ENCODE results near the gene TP63.
A peak's percentile ranks its signal among the peaks of the same experiment; 100 is the strongest.

TP63 gene

DNA sequence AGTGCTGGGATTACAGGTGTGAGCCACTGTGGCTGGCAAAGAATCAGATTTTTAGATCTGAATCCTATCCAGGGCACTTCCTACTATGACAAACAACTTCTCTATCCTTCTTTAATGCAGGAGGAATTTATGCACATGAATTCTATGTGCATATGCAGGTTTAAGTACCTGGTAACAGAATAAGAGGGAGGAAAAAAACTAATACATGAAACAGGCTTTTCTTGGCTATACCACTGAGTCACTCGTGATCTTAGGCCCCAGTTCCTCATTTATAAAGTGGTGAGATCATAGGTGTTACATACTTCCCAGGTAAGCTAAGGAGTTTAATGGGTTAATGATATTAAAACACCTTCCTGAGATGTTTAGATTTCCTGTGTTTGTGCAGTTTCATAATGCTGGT is 108.2 kb downstream of the TP63 start:
- no CpG with 5 or more reads among the region's 1 CpG for WGBS (ENCODE audit: extremely low coverage, insufficient coverage, insufficient read length)
- Histone ChIP-seq H2AK5ac (ENCODE audit: low read length) (no peak overlapping the region), H2BK5ac (ENCODE audit: low read depth, low read length, poor library complexity) (no peak overlapping the region), H2BK12ac (ENCODE audit: low read length) (no peak overlapping the region), H3K23ac (ENCODE audit: low read length) (no peak overlapping the region), H2AFZ (ENCODE audit: insufficient read depth, low read length, poor library complexity) (no peak overlapping the region), H2BK120ac (ENCODE audit: insufficient read depth, low read length, poor library complexity) (no peak overlapping the region), H3K14ac (ENCODE audit: low read length) (no peak overlapping the region), H3K79me1 (ENCODE audit: low read length) (no peaks in the 10 kb centered on the region), H3K4me3 (ENCODE audit: low read depth, low read length) (no peak overlapping the region), H3K9me3 (ENCODE audit: insufficient read depth, low read depth, low read length) (no peaks in the 10 kb centered on the region), H4K91ac (ENCODE audit: low read depth, low read length) (no peak overlapping the region), H3K4ac (ENCODE audit: low read depth, low read length) (no peak overlapping the region), H4K12ac (ENCODE audit: low read depth, low read length) (no peak overlapping the region), H3K4me1 (ENCODE audit: control insufficient read depth in 1 of 2, insufficient read depth in 2 of 2, low read length in 2 of 2) (no peaks in the 10 kb centered on the region), H3K36me3 (ENCODE audit: control insufficient read depth in 1 of 2, insufficient read depth in 2 of 2, low read length in 2 of 2) (no peaks in the 10 kb centered on the region), H3K9ac (ENCODE audit: low read length) (no peak overlapping the region), H4K8ac (ENCODE audit: low read depth, low read length) (no peak overlapping the region), H3K27ac (ENCODE audit: low read depth, low read length) (no peak overlapping the region), H3K4me2 (ENCODE audit: low read length) (no peak overlapping the region), H3K27me3 (ENCODE audit: insufficient read depth, low read length) (no peaks in the 10 kb centered on the region), H3K18ac (ENCODE audit: low read length) (no peak overlapping the region), H3K79me2 (ENCODE audit: control insufficient read depth, insufficient read depth, low read length, poor library complexity) (no peaks in the 10 kb centered on the region)
- no peak for DNase-seq

DNA sequence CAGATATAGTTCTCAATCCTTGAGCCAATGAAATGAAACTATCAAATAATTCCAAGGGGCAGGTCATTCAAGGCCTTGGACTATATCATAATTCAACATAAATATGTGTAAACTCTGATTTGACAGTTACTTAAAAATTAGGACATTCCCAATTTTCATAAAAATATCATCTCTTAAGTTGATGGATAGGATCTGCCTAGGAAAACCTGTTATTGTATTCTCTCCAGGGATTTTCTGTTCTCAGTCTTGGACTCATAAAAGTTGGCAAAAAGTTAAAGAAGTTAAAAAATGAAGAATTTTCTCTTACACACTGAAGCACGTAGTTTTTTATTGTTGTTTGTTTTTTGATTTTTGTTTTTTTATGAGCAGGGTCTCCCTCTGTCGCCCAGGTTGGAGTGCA is 109.0 kb downstream of the TP63 start:
- no peaks in the 10 kb centered on the region for H3K36me3 ChIP-seq (ENCODE audit: control insufficient read depth in 1 of 2, insufficient read depth in 2 of 2, low read length in 2 of 2)

DNA sequence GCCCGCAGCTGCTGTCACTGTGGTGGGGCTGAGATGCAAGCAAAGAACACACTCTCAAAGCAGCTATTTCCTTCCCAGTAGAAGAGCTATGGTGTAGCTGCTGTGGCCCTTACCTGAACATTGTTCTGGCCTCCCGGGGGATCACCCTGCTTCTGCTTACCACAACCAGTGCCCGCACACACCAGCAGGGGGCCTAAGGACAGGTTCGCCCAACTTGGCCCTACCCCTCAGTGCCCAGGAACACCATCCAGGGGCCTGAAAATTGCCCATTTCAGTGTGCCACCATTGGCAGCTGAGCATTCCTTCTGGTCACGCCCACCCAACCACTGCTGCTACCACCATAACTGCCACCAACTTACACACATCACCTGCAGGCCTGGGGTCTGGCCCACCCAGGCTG is 113.0 kb downstream of the TP63 start:
- Histone ChIP-seq H3K4ac (ENCODE audit: low read depth, low read length) (no peak overlapping the region), H3K23ac (ENCODE audit: low read length) (no peak overlapping the region), H3K18ac (ENCODE audit: low read length) (no peak overlapping the region), H3K9me3 (ENCODE audit: insufficient read depth, low read depth, low read length) (no peaks in the 10 kb centered on the region), H3K36me3 (ENCODE audit: control insufficient read depth in 1 of 2, insufficient read depth in 2 of 2, low read length in 2 of 2) (no peaks in the 10 kb centered on the region), H2BK12ac (ENCODE audit: low read length) (no peak overlapping the region), H2BK5ac (ENCODE audit: low read depth, low read length, poor library complexity) (no peak overlapping the region), H3K79me1 (ENCODE audit: low read length) (no peaks in the 10 kb centered on the region), H3K4me3 (ENCODE audit: low read depth, low read length) (no peak overlapping the region), H4K8ac (ENCODE audit: low read depth, low read length) (no peak overlapping the region), H3K4me1 (ENCODE audit: control insufficient read depth in 1 of 2, insufficient read depth in 2 of 2, low read length in 2 of 2) (no peaks in the 10 kb centered on the region), H3K14ac (ENCODE audit: low read length) (no peak overlapping the region), H2AFZ (ENCODE audit: insufficient read depth, low read length, poor library complexity) (no peak overlapping the region), H3K27me3 (ENCODE audit: insufficient read depth, low read length) (no peaks in the 10 kb centered on the region), H2AK5ac (ENCODE audit: low read length) (peak overlapping the region; percentile 19), H3K27ac (ENCODE audit: low read depth, low read length) (no peak overlapping the region), H3K79me2 (ENCODE audit: control insufficient read depth, insufficient read depth, low read length, poor library complexity) (no peaks in the 10 kb centered on the region), H2BK120ac (ENCODE audit: insufficient read depth, low read length, poor library complexity) (no peak overlapping the region), H4K91ac (ENCODE audit: low read depth, low read length) (no peak overlapping the region), H3K9ac (ENCODE audit: low read length) (no peak overlapping the region), H3K4me2 (ENCODE audit: low read length) (no peak overlapping the region), H4K12ac (ENCODE audit: low read depth, low read length) (no peak overlapping the region)
- no CpG with 5 or more reads among the region's 5 CpGs for WGBS (ENCODE audit: extremely low coverage, insufficient coverage, insufficient read length)
- DNase-seq = no peak

More for the DNA sequence above, 109.0 kb downstream of the TP63 start:
- no peaks in the 10 kb centered on the region for H3K4me1 ChIP-seq (ENCODE audit: control insufficient read depth in 1 of 2, insufficient read depth in 2 of 2, low read length in 2 of 2)
- no peak overlapping the region for H2BK5ac ChIP-seq (ENCODE audit: low read depth, low read length, poor library complexity)
- H2AFZ ChIP-seq (ENCODE audit: insufficient read depth, low read length, poor library complexity) = no peak overlapping the region
- H2BK120ac ChIP-seq (ENCODE audit: insufficient read depth, low read length, poor library complexity) = no peak overlapping the region
- no peak overlapping the region for H3K4ac ChIP-seq (ENCODE audit: low read depth, low read length)
- no peak for DNase-seq
- no peak overlapping the region for H2BK12ac ChIP-seq (ENCODE audit: low read length)
- no peak overlapping the region for H4K91ac ChIP-seq (ENCODE audit: low read depth, low read length)
- no peaks in the 10 kb centered on the region for H3K79me2 ChIP-seq (ENCODE audit: control insufficient read depth, insufficient read depth, low read length, poor library complexity)
- H2AK5ac ChIP-seq (ENCODE audit: low read length) = no peak overlapping the region
- no peaks in the 10 kb centered on the region for H3K9me3 ChIP-seq (ENCODE audit: insufficient read depth, low read depth, low read length)
- no CpG with 5 or more reads among the region's 2 CpGs for WGBS (ENCODE audit: extremely low coverage, insufficient coverage, insufficient read length)
- H4K8ac ChIP-seq (ENCODE audit: low read depth, low read length) = no peak overlapping the region
- no peak overlapping the region for H4K12ac ChIP-seq (ENCODE audit: low read depth, low read length)
- no peak overlapping the region for H3K4me2 ChIP-seq (ENCODE audit: low read length)
- no peak overlapping the region for H3K9ac ChIP-seq (ENCODE audit: low read length)
- H3K23ac ChIP-seq (ENCODE audit: low read length) = no peak overlapping the region
- H3K14ac ChIP-seq (ENCODE audit: low read length) = no peak overlapping the region
- no peaks in the 10 kb centered on the region for H3K79me1 ChIP-seq (ENCODE audit: low read length)
- no peaks in the 10 kb centered on the region for H3K27me3 ChIP-seq (ENCODE audit: insufficient read depth, low read length)
- no peak overlapping the region for H3K27ac ChIP-seq (ENCODE audit: low read depth, low read length)
- H3K18ac ChIP-seq (ENCODE audit: low read length) = no peak overlapping the region
- no peak overlapping the region for H3K4me3 ChIP-seq (ENCODE audit: low read depth, low read length)

DNA sequence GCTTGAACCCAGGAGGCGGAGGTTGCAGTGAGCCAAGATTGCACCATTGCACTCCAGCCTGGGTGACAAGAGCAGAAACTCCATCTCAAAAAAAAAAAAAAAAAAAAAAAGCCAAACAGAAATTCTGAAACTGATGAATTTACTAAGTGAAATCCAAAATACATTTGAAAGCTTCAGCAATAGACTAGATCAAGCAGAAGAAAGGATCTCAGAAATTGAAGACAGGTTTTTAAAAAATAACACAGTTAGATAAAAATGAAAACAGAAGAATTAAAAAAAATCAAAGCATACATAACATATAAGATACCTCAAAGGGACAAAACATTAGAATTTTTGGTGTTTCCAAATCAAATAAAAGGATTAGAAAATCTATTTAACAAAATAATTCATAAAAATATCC is 114.4 kb downstream of the TP63 start:
- no peak overlapping the region for H2BK5ac ChIP-seq (ENCODE audit: low read depth, low read length, poor library complexity)
- H3K4ac ChIP-seq (ENCODE audit: low read depth, low read length) = no peak overlapping the region
- no peak overlapping the region for H3K18ac ChIP-seq (ENCODE audit: low read length)
- H3K4me1 ChIP-seq (ENCODE audit: control insufficient read depth in 1 of 2, insufficient read depth in 2 of 2, low read length in 2 of 2) = no peaks in the 10 kb centered on the region
- H4K91ac ChIP-seq (ENCODE audit: low read depth, low read length) = no peak overlapping the region
- H2BK12ac ChIP-seq (ENCODE audit: low read length) = no peak overlapping the region
- no peak overlapping the region for H3K27ac ChIP-seq (ENCODE audit: low read depth, low read length)
- no peaks in the 10 kb centered on the region for H3K36me3 ChIP-seq (ENCODE audit: control insufficient read depth in 1 of 2, insufficient read depth in 2 of 2, low read length in 2 of 2)
- WGBS (ENCODE audit: extremely low coverage, insufficient coverage, insufficient read length) = no CpG with 5 or more reads among the region's 1 CpG
- no peak overlapping the region for H2BK120ac ChIP-seq (ENCODE audit: insufficient read depth, low read length, poor library complexity)
- H3K9ac ChIP-seq (ENCODE audit: low read length) = no peak overlapping the region
- H2AK5ac ChIP-seq (ENCODE audit: low read length) = no peak overlapping the region
- DNase-seq = no peak
- no peak overlapping the region for H2AFZ ChIP-seq (ENCODE audit: insufficient read depth, low read length, poor library complexity)
- H3K27me3 ChIP-seq (ENCODE audit: insufficient read depth, low read length) = no peaks in the 10 kb centered on the region
- H4K8ac ChIP-seq (ENCODE audit: low read depth, low read length) = no peak overlapping the region
- H3K14ac ChIP-seq (ENCODE audit: low read length) = no peak overlapping the region
- no peaks in the 10 kb centered on the region for H3K79me2 ChIP-seq (ENCODE audit: control insufficient read depth, insufficient read depth, low read length, poor library complexity)
- H3K23ac ChIP-seq (ENCODE audit: low read length) = no peak overlapping the region
- no peak overlapping the region for H4K12ac ChIP-seq (ENCODE audit: low read depth, low read length)
- no peak overlapping the region for H3K4me3 ChIP-seq (ENCODE audit: low read depth, low read length)
- H3K79me1 ChIP-seq (ENCODE audit: low read length) = no peaks in the 10 kb centered on the region
- H3K4me2 ChIP-seq (ENCODE audit: low read length) = no peak overlapping the region
- H3K9me3 ChIP-seq (ENCODE audit: insufficient read depth, low read depth, low read length) = no peaks in the 10 kb centered on the region

Data from trophoblast cell (in vitro differentiated cells and primary cell).